GM06990 (cell line): ENCODE measurements around the gene TPP2.

Experiments used
- DNase-seq: peaks from one replicate; pipeline ENCODE4 v3.0.0-alpha.2; 2011; ENCODE audit not compliant: insufficient read length; ENCODE audit errors: extremely low read depth
- H3K27me3 ChIP-seq: replicated peaks from 2 replicates; pipeline ENCODE4 v1.6.0; 2011; ENCODE audit warnings: low read length; ENCODE audit not compliant: control insufficient read depth, insufficient read depth
- H3K36me3 ChIP-seq: 2 replicates; pipeline ENCODE4 v1.5.1; 2011; ENCODE audit warnings: low read length; ENCODE audit not compliant: control insufficient read depth, insufficient read depth
- H3K4me3 ChIP-seq: replicated peaks from 2 replicates; pipeline ENCODE4 v1.5.1; 2011; ENCODE audit warnings: low read depth, mild to moderate bottlenecking, control low read depth, low read length
- CTCF ChIP-seq: IDR thresholded peaks from 2 replicates; pipeline ENCODE4 v1.5.1; 2011; ENCODE audit warnings: low read length, control low read depth, mild to moderate bottlenecking, inconsistent platforms; ENCODE audit not compliant: insufficient read depth, poor library complexity, severe bottlenecking

Gene TPP2

DNA sequence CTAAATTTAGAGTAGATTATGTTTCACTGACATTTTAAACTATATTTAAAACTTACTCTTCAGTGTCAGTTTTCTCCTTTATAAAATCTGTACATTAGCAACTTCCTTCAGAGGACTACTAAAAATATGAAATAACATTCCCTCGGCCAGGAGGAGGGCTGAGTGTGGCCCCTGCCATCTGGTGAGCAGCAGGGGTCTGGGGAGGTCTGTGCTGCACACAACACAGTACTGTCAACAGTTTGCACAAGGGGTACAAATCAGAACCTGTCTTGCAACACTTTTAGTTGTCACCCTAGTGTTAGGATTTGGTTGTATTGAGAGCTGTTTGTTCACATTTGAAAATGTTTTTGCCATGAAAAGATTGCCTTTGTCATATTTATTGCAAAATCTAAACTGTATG, 48.9 kb downstream of the TPP2 start:
- no peak for DNase-seq
- H3K4me3 ChIP-seq: no peak overlapping the region
- no peak for TF ChIP-seq CTCF
- peaks cover 12% of the 10 kb centered on the region for H3K36me3 ChIP-seq
- H3K27me3 ChIP-seq: no peaks in the 10 kb centered on the region

DNA sequence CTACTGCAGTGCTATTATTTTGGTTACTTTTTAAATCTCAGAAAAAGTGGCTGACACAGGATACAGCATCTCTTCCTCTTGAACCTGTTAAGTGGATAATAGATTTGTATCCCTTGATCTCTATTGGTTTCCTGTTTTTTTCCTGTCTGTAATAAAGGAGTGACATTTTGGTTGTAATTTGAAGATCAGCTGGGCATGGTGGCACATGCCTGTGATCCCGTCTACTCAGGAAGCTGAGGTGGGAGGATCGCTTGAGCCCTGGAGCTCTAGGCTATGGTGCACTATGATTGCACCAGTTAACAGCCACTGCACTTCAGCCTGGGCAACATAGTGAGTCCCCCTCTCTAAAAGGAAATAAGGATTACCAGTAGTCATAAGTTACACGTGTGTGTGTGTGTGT, 51.3 kb downstream of the TPP2 start:
- no peaks in the 10 kb centered on the region for H3K27me3 ChIP-seq
- no peak for TF ChIP-seq CTCF
- H3K4me3 ChIP-seq: no peak overlapping the region
- peaks cover 6% of the 10 kb centered on the region for H3K36me3 ChIP-seq
- DNase-seq: no peak

DNA sequence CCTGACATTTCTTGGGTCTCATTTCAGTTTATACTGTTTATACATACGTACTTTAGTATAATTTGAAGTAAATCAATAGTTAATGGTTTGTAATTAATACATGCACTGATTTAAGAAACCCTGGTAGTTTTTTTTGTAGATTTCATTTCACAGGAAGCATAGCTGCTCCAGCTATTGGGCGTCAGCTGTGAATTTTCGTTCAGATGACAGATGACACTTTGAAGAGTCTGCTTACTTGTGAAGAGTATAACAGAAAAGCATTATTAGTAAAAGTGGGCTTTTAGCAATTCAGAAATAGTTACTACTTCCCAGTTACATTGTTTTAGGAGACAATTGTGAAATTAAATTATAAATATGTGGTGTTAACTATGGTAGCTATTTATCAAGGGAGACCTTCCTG, 53.7 kb downstream of the TPP2 start:
- no peak for DNase-seq
- Histone ChIP-seq H3K27me3 (no peaks in the 10 kb centered on the region), H3K4me3 (no peak overlapping the region), H3K36me3 (peaks cover 8% of the 10 kb centered on the region)
- TF ChIP-seq CTCF: no peak

- Histone ChIP-seq H3K36me3 (peaks cover 10% of the 10 kb centered on the region), H3K4me3 (no peak overlapping the region), H3K27me3 (no peaks in the 10 kb centered on the region)
- DNase-seq: no peak
- TF ChIP-seq CTCF: no peak
These were observed 54.6 kb downstream of the TPP2 start for GRCh38 chr13:102651392-102651791.

GRCh38 chr13:102651892-102652291, 55.1 kb downstream of the TPP2 start:
- DNase-seq: no peak
- TF ChIP-seq CTCF: no peak
- no peak overlapping the region for H3K4me3 ChIP-seq
- peaks cover 8% of the 10 kb centered on the region for H3K36me3 ChIP-seq
- H3K27me3 ChIP-seq: no peaks in the 10 kb centered on the region

DNA sequence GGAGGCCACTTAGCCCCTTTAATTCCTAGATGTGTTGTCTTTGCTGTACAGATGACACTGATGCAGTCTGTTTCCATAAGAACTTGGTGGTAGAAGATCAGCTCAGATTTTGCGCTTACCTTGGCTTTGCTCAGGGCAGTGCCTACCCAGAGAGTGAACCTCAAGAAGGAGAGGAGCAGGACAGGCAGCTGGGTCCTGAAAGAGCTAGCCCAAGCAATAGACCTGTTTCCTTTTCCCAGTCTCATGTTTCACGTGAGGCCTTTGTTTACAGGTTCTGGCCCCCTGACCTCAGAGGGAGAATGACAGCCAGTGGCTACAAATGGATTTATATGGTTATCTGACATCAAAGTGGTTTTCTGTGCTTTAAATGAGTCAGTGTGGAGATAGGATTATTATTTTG, 58.0 kb downstream of the TPP2 start:
- DNase-seq: no peak
- no peak for TF ChIP-seq CTCF
- Histone ChIP-seq H3K36me3 (peaks cover 14% of the 10 kb centered on the region), H3K27me3 (no peaks in the 10 kb centered on the region), H3K4me3 (no peak overlapping the region)
